Stimulated activated CD4-positive, alpha-beta T cell treated with anti-CD3 and anti-CD28 coated beads, Interleukin-15, amount 100 ng/mL, for 48 hours (primary cell): ENCODE measurements around the gene MTUS2.

Source experiments
- DNase-seq, 2 donors: peaks; one replicate each; pipeline ENCODE4 v3.0.0-alpha.2; 2020; ENCODE audit warnings: low read depth in 2 of 2

MTUS2 gene

GRCh38 chr13:29396446-29396845 is 576.3 kb downstream of the MTUS2 start:
- no peak for DNase-seq

GRCh38 chr13:29397265-29397664 is 577.1 kb downstream of the MTUS2 start:
- DNase-seq, result no peak

- DNase-seq, result no peak
Observed at GRCh38 chr13:29402166-29402636, 582.1 kb downstream of the MTUS2 start.

GRCh38 chr13:29405401-29405800 is 585.3 kb downstream of the MTUS2 start:
- DNase-seq, result no peak

GRCh38 chr13:29411481-29411880 is 591.3 kb downstream of the MTUS2 start:
- DNase-seq, result no peak

- no peak for DNase-seq
Observed at GRCh38 chr13:29418026-29418425, 597.9 kb downstream of the MTUS2 start.

- DNase-seq, result no peak
Observed at GRCh38 chr13:29421118-29421517, 601.0 kb downstream of the MTUS2 start.

- no peak for DNase-seq
Observed at GRCh38 chr13:29422015-29422414, 601.9 kb downstream of the MTUS2 start.

- no peak for DNase-seq
Observed at GRCh38 chr13:29423050-29423449, 602.9 kb downstream of the MTUS2 start.

GRCh38 chr13:29427937-29428309 is 607.8 kb downstream of the MTUS2 start:
- no peak for DNase-seq

GRCh38 chr13:29428310-29429181 is 608.4 kb downstream of the MTUS2 start:
- no peak for DNase-seq

GRCh38 chr13:29429286-29429900 is 609.3 kb downstream of the MTUS2 start:
- DNase-seq, result no peak

GRCh38 chr13:29434217-29434945 is 614.2 kb downstream of the MTUS2 start:
- DNase-seq, result no peak

- DNase-seq, result no peak
Observed at GRCh38 chr13:29435125-29435911, 615.2 kb downstream of the MTUS2 start.

GRCh38 chr13:29436291-29436690 is 616.2 kb downstream of the MTUS2 start:
- DNase-seq, result no peak

- no peak for DNase-seq
Observed at GRCh38 chr13:29436721-29437280, 616.7 kb downstream of the MTUS2 start.

- DNase-seq, result no peak
Observed at GRCh38 chr13:29438769-29439168, 618.6 kb downstream of the MTUS2 start.

GRCh38 chr13:29439601-29440388 is 619.7 kb downstream of the MTUS2 start:
- no peak for DNase-seq

GRCh38 chr13:29441306-29441705 is 621.2 kb downstream of the MTUS2 start:
- no peak for DNase-seq

GRCh38 chr13:29446016-29446415 is 625.9 kb downstream of the MTUS2 start:
- DNase-seq, result no peak

- DNase-seq, result no peak
Observed at GRCh38 chr13:29448174-29448573, 628.0 kb downstream of the MTUS2 start.
